H9 (cell line): ENCODE data around the gene RNF157. TPM values are rescaled to one million over a fixed set of nuclear protein-coding genes. Genes with fewer than 3 reads are reported as not detected.
A peak's percentile ranks its signal among the peaks of the same experiment; 100 is the strongest.

Experiments used
- DNase-seq: peaks from one replicate; pipeline ENCODE4 v3.0.0-alpha.2; 2017
- H2AFZ ChIP-seq: one replicate; pipeline ENCODE4 v1.6.1; 2013; ENCODE audit warnings: mild to moderate bottlenecking, low read length, control low read depth, moderate library complexity
- H2AK5ac ChIP-seq: 2 replicates; pipeline ENCODE4 v1.6.1; 2013; ENCODE audit warnings: low read length, control low read depth, mixed read lengths; ENCODE audit not compliant: insufficient read length
- H2BK120ac ChIP-seq: one replicate; pipeline ENCODE4 v1.6.1; 2013; ENCODE audit warnings: low read depth, mild to moderate bottlenecking, low read length, control low read depth, inconsistent platforms; ENCODE audit not compliant: poor library complexity, severe bottlenecking
- H2BK12ac ChIP-seq: 2 replicates; pipeline ENCODE4 v1.6.1; 2013; ENCODE audit warnings: low read length, control low read depth, mixed read lengths, low read depth; ENCODE audit not compliant: insufficient read length
- H2BK15ac ChIP-seq: 2 replicates; pipeline ENCODE4 v1.6.1; 2013; ENCODE audit warnings: low read depth, low read length, control low read depth
- H2BK20ac ChIP-seq: one replicate; pipeline ENCODE4 v1.6.1; 2013; ENCODE audit warnings: low read depth, mild to moderate bottlenecking, low read length, control low read depth, inconsistent platforms; ENCODE audit not compliant: poor library complexity, severe bottlenecking
- H2BK5ac ChIP-seq: 2 replicates; pipeline ENCODE4 v1.6.1; 2013; ENCODE audit warnings: low read length, control low read depth, mixed read lengths; ENCODE audit not compliant: insufficient read length
- H3K14ac ChIP-seq: 2 replicates; pipeline ENCODE4 v1.6.1; 2013; ENCODE audit warnings: low read length, control low read depth; ENCODE audit not compliant: insufficient read depth
- H3K18ac ChIP-seq: 2 replicates; pipeline ENCODE4 v1.6.1; 2013; ENCODE audit warnings: low read depth, mild to moderate bottlenecking, mixed read lengths, low read length, control low read depth; ENCODE audit not compliant: insufficient read length
- H3K23ac ChIP-seq: 2 replicates; pipeline ENCODE4 v1.6.1; 2013; ENCODE audit warnings: low read length, control low read depth, mixed read lengths, low read depth; ENCODE audit not compliant: insufficient read length
- H3K23me2 ChIP-seq: 2 replicates; pipeline ENCODE4 v1.6.1; 2013; ENCODE audit warnings: low read depth, mild to moderate bottlenecking, mixed read lengths, low read length, control low read depth; ENCODE audit not compliant: insufficient read length, poor library complexity, severe bottlenecking
- H3K27ac ChIP-seq: 2 replicates; pipeline ENCODE4 v1.5.1; 2013; ENCODE audit warnings: low read length, control low read depth, mixed read lengths, low read depth; ENCODE audit not compliant: insufficient read length
- H3K27me3 ChIP-seq: 2 replicates; pipeline ENCODE4 v1.6.1; 2013; ENCODE audit warnings: low read length, control low read depth, inconsistent platforms; ENCODE audit not compliant: insufficient read depth
- H3K4ac ChIP-seq: 2 replicates; pipeline ENCODE4 v1.6.1; 2013; ENCODE audit warnings: low read depth, mild to moderate bottlenecking, control low read depth, inconsistent platforms, low read length, moderate library complexity
- H3K4me1 ChIP-seq: 2 replicates; pipeline ENCODE4 v1.6.1; 2013; ENCODE audit warnings: low read length, control low read depth, inconsistent platforms; ENCODE audit not compliant: insufficient read depth
- H3K4me2 ChIP-seq: 2 replicates; pipeline ENCODE4 v1.6.1; 2013; ENCODE audit warnings: low read length, control low read depth, mixed read lengths; ENCODE audit not compliant: insufficient read length, insufficient read depth
- H3K56ac ChIP-seq: 2 replicates; pipeline ENCODE4 v1.6.1; 2013; ENCODE audit warnings: low read depth, mild to moderate bottlenecking, mixed read lengths, low read length, control low read depth; ENCODE audit not compliant: insufficient read length
- H3K79me1 ChIP-seq: 2 replicates; pipeline ENCODE4 v1.6.1; 2013; ENCODE audit warnings: low read depth, mild to moderate bottlenecking, moderate library complexity, low read length, control low read depth, inconsistent platforms; ENCODE audit not compliant: insufficient read depth, poor library complexity, severe bottlenecking
- H3K79me2 ChIP-seq: 2 replicates; pipeline ENCODE4 v1.6.1; 2013; ENCODE audit warnings: low read length, control low read depth, inconsistent platforms; ENCODE audit not compliant: insufficient read depth
- H3K9ac ChIP-seq: 2 replicates; pipeline ENCODE4 v1.6.1; 2013; ENCODE audit warnings: low read length, control low read depth, mixed read lengths; ENCODE audit not compliant: insufficient read length; ENCODE audit errors: extremely low read depth
- H3K9me3 ChIP-seq: one replicate; pipeline ENCODE4 v1.6.1; 2013; ENCODE audit warnings: low read depth, low read length, inconsistent platforms; ENCODE audit not compliant: control insufficient read depth
- H3T11ph ChIP-seq: one replicate; pipeline ENCODE4 v1.6.1; 2013; ENCODE audit warnings: mild to moderate bottlenecking, low read length, control low read depth, inconsistent platforms
- H4K20me1 ChIP-seq: one replicate; pipeline ENCODE4 v1.6.1; 2013; ENCODE audit not compliant: control insufficient read depth, insufficient read length, insufficient read depth
- H4K5ac ChIP-seq: 2 replicates; pipeline ENCODE4 v1.6.1; 2013; ENCODE audit warnings: low read depth, mild to moderate bottlenecking, mixed read lengths, low read length, control low read depth; ENCODE audit not compliant: insufficient read length
- H4K8ac ChIP-seq: replicated peaks from 2 replicates; pipeline ENCODE4 v1.6.1; 2013; ENCODE audit warnings: low read length, control low read depth, mixed read lengths, low read depth; ENCODE audit not compliant: insufficient read length
- H4K91ac ChIP-seq: 2 replicates; pipeline ENCODE4 v1.6.1; 2013; ENCODE audit warnings: low read depth, mild to moderate bottlenecking, moderate library complexity, mixed read lengths, low read length, control low read depth; ENCODE audit not compliant: insufficient read length
- H3K27ac Mint-ChIP-seq, 3 experiments: 2 replicates in 2 of 3; 3 replicates in 1 of 3; pipeline ENCODE4 v1.8.0; 2020 to 2021; ENCODE audit warnings: mixed read lengths in 3 of 3, mild to moderate bottlenecking in 1 of 3, moderate library complexity in 1 of 3
- H3K27me3 Mint-ChIP-seq: 2 replicates; pipeline ENCODE4 v1.8.0; 2021; ENCODE audit warnings: low read depth, mild to moderate bottlenecking, moderate library complexity, mixed read lengths
- H3K36me3 Mint-ChIP-seq, 3 experiments: 2 replicates in 2 of 3; 3 replicates in 1 of 3; pipeline ENCODE4 v1.8.0; 2020 to 2021; ENCODE audit warnings: low read depth in 3 of 3, mixed read lengths in 3 of 3; ENCODE audit not compliant: insufficient read depth in 1 of 3
- H3K4me1 Mint-ChIP-seq, 2 experiments: 2 replicates each; pipeline ENCODE4 v1.8.0; 2020; ENCODE audit warnings: mixed read lengths in 2 of 2
- H3K4me3 Mint-ChIP-seq, 2 experiments: 2 replicates in 1 of 2; 3 replicates in 1 of 2; pipeline ENCODE4 v1.8.0; 2020 to 2021; ENCODE audit warnings: mild to moderate bottlenecking in 2 of 2, mixed read lengths in 2 of 2, moderate library complexity in 1 of 2
- H3K9me3 Mint-ChIP-seq, 2 experiments: 2 replicates in 1 of 2; 3 replicates in 1 of 2; pipeline ENCODE4 v1.8.0; 2020; ENCODE audit warnings: mild to moderate bottlenecking in 2 of 2, mixed read lengths in 2 of 2, moderate library complexity in 1 of 2
- WGBS: extraction: QIAGEN DNeasy Blood & Tissue Kit; methylation state at CpG from one replicate; pipeline ENCODE4 v1.1.7; 2013; ENCODE audit warnings: missing lambda C conversion rate, low lambda C conversion rate, mixed read lengths; ENCODE audit not compliant: insufficient read length; ENCODE audit errors: extremely low coverage; 5-methylcytosine and 5-hydroxymethylcytosine counted together
- total RNA-seq: library from RNA; stranded (reverse); gene quantifications from 2 replicates; pipeline ENCODE4 v1.2.1, GENCODE V29; 2021
- TF ChIP-seq, protein P1 (sequence below): fragments of 200-600 bp; sonication (generic); conservative IDR thresholded peaks from 3 replicates; pipeline ENCODE4 v1.8.0; 2021; ENCODE audit warnings: antibody characterized with exemption, mild to moderate bottlenecking

RNF157 gene
- total RNA-seq, 1 experiment from 2014 or later = 9.9 TPM

DNA sequence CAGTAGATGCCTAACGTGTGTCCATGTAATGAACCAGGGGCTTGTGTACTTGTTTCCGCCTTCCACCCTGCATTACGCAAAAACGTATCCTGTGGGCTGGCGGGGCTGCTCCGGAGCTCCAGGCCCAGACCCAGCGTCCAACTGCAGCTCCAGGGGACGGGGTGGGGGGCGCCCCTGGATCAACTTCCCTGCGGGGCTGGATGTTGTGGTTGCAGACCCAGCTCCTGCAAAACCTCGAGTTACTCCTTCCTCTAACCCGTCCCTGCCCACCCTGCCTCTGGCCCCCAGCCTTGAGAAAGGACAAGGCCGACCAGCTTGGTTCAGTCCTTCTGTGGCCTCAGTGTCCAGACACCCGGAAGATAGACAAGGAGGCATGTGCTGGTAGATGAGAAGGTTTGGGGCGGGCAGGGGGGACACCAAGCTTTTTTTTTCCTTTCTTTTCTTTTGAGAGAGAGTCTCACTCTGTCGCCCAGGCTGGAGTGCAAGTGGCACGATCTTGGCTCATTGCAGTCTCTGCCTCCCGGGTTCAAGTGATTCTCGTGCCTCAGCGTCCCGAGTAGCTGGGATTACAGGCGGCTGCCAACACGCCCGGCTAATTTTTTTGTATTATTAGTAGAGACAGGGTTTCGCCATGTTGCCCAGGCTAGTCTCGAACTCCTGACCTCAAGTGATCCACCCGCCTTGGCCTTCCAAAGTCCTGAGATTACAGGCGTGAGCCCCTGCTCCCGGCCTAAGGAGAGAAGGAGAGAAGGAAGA, 136.0 kb downstream of the RNF157 start:
- Histone ChIP-seq H2BK20ac (no peak overlapping the region), H3K4ac (no peak overlapping the region), H4K91ac (no peak overlapping the region), H2BK120ac (no peak overlapping the region), H3K27ac (peak overlapping the region; percentile 42), H2AK5ac (no peak overlapping the region), H3K18ac (peak overlapping the region; percentile 88), H4K20me1 (peaks cover 4% of the 10 kb centered on the region), H2AFZ (no peak overlapping the region), H3K4me1 (peaks cover 6% of the 10 kb centered on the region), H2BK15ac (no peak overlapping the region), H3T11ph (no peak overlapping the region), H4K5ac (peak overlapping the region; percentile 26), H3K9me3 (no peaks in the 10 kb centered on the region), H3K14ac (0 out of 2 replicates have a peak overlapping the region, but pooled peaks have one; percentile 93), H2BK12ac (no peak overlapping the region), H3K4me2 (peak overlapping the region; percentile 94), H3K23ac (no peak overlapping the region), H4K8ac (no peak overlapping the region), H3K23me2 (peaks cover 11% of the 10 kb centered on the region), H2BK5ac (no peak overlapping the region), H3K27me3 (no peaks in the 10 kb centered on the region), H3K9ac (no peak overlapping the region), H3K56ac (no peak overlapping the region), H3K79me1 (no peaks in the 10 kb centered on the region), H3K79me2 (no peaks in the 10 kb centered on the region)
- peak overlapping the region; percentile 98 to 99 (median 99); a peak in 4 of 7 replicates for H3K27ac Mint-ChIP-seq
- peak overlapping the region; percentile 97 to 98 for H3K4me3 Mint-ChIP-seq
- H3K4me1 Mint-ChIP-seq = peaks cover 18 to 29% of the 10 kb centered on the region in 2 experiments
- DNase-seq = no peak
- peaks cover 0 to 3% of the 10 kb centered on the region in 2 experiments; a peak in 1 of 5 replicates for H3K9me3 Mint-ChIP-seq
- WGBS = no CpG with 5 or more reads among the region's 29 CpGs
- no peaks in the 10 kb centered on the region; the same call in none of the 2 replicates for H3K27me3 Mint-ChIP-seq
- TF ChIP-seq, protein P1, sequence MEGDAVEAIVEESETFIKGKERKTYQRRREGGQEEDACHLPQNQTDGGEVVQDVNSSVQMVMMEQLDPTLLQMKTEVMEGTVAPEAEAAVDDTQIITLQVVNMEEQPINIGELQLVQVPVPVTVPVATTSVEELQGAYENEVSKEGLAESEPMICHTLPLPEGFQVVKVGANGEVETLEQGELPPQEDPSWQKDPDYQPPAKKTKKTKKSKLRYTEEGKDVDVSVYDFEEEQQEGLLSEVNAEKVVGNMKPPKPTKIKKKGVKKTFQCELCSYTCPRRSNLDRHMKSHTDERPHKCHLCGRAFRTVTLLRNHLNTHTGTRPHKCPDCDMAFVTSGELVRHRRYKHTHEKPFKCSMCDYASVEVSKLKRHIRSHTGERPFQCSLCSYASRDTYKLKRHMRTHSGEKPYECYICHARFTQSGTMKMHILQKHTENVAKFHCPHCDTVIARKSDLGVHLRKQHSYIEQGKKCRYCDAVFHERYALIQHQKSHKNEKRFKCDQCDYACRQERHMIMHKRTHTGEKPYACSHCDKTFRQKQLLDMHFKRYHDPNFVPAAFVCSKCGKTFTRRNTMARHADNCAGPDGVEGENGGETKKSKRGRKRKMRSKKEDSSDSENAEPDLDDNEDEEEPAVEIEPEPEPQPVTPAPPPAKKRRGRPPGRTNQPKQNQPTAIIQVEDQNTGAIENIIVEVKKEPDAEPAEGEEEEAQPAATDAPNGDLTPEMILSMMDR = no peak
- H3K36me3 Mint-ChIP-seq = peaks cover 19 to 29% (median 23%) of the 10 kb centered on the region in 3 experiments
